Measurements from ENCODE around the gene METTL1. TPM values are rescaled to one million over a fixed set of nuclear protein-coding genes. Genes with fewer than 3 reads are reported as not detected.
"Not testable (repeated sequence)": the region's sequence is repeated elsewhere in the genome, so short reads cannot be mapped to it uniquely, and the experiment has no call there.

Gene METTL1
- total RNA-seq, 2 experiments from 2014 or later, result 69.1 to 74.5 TPM

- POLR2A ChIA-PET, result no interaction called here
- CTCF ChIA-PET, result interaction anchor here (0.5 kb wide), 1 partner anchor 109 kb away, joined by 3 read pairs; no protein-coding TSS in a partner anchor
These were observed 47.6 kb downstream of the METTL1 start for GRCh38 chr12:57724003-57724935.

- CTCF ChIA-PET, result no interaction called here
- POLR2A ChIA-PET, result interaction anchor here (1.3 kb wide), 1 partner anchor 16 kb away, joined by 3 read pairs; no protein-coding TSS in a partner anchor
These were observed 48.3 kb downstream of the METTL1 start for GRCh38 chr12:57723630-57723962.

GRCh38 chr12:57722716-57723629 is 48.9 kb downstream of the METTL1 start:
- ChIA-PET POLR2A (interaction anchor here (0.5 to 1.3 kb wide), 2 partner anchors 16 to 22 kb away, joined by 3 to 6 read pairs; partner anchors contain the start of gene TSPAN31), CTCF (no interaction called here)

- CTCF ChIA-PET, result not testable (repeated sequence)
- POLR2A ChIA-PET, result interaction anchor here (1.3 kb wide), 1 partner anchor 17 kb away, joined by 3 read pairs; no protein-coding TSS in a partner anchor
These were observed 49.9 kb downstream of the METTL1 start for GRCh38 chr12:57721846-57722608.

GRCh38 chr12:57720606-57721595 is 51.0 kb downstream of the METTL1 start:
- POLR2A ChIA-PET, result no interaction called here
- CTCF ChIA-PET, result interaction anchor here (1.0 to 1.5 kb wide), 2 partner anchors 9 to 469 kb away, joined by 3 read pairs; partner anchors contain the start of gene STAC3

- ChIA-PET POLR2A (interaction anchor here (1.1 kb wide), 1 partner anchor 12 kb away, joined by 4 read pairs; no protein-coding TSS in a partner anchor), CTCF (interaction anchor here (1.0 to 1.5 kb wide), 2 partner anchors 10 to 468 kb away, joined by 3 read pairs; partner anchors contain the start of gene STAC3)
These were observed 51.9 kb downstream of the METTL1 start for GRCh38 chr12:57719777-57720605.

GRCh38 chr12:57718641-57719528 is 53.0 kb downstream of the METTL1 start:
- CTCF ChIA-PET, result interaction anchor here (1.5 kb wide), 1 partner anchor 467 kb away, joined by 3 read pairs; the partner anchor contains the start of gene STAC3
- POLR2A ChIA-PET, result interaction anchor here (1.1 kb wide), 1 partner anchor 11 kb away, joined by 4 read pairs; no protein-coding TSS in a partner anchor

Other genes starting within 250 kb of the METTL1 start
- gene MBD6, start 249.3 kb downstream of the METTL1 start, total RNA-seq, result 10 to 100 TPM; 53.3 to 53.4 TPM
- 10 to 100 TPM; 84.3 to 88.2 TPM for gene DCTN2, start 224.9 kb downstream of the METTL1 start, total RNA-seq
- gene KIF5A, start 222.1 kb downstream of the METTL1 start, total RNA-seq, result 1 to 10 TPM; 1.7 to 2.0 TPM
- gene PIP4K2C, start 180.9 kb downstream of the METTL1 start, total RNA-seq, result 10 to 100 TPM; 22.3 to 24.4 TPM
- 10 to 100 TPM; 13.3 to 14.5 TPM for gene DTX3, start 167.3 kb downstream of the METTL1 start, total RNA-seq
- gene ARHGEF25, start 160.7 kb downstream of the METTL1 start, total RNA-seq, result 1 to 10 TPM; 1.6 to 2.3 TPM
- 1 to 10 TPM; 3.2 TPM for gene B4GALNT1, start 138.9 kb downstream of the METTL1 start, total RNA-seq
- 10 to 100 TPM; 77.3 to 83.5 TPM for gene OS9, start 78.0 kb downstream of the METTL1 start, total RNA-seq
- gene AGAP2, start 33.4 kb downstream of the METTL1 start, total RNA-seq, result 10 to 100 TPM; 29.3 to 29.7 TPM
- gene TSPAN31, start 27.1 kb downstream of the METTL1 start, total RNA-seq, result 10 to 100 TPM in 1 of 2 experiments, 1 to 10 TPM in 1; 8.6 to 10.6 TPM
- gene CDK4, start 19.8 kb downstream of the METTL1 start, total RNA-seq, result 100 to 1,000 TPM; 297 to 307 TPM
- 10 to 100 TPM; 27.0 to 27.6 TPM for gene MARCHF9, start 17.0 kb downstream of the METTL1 start, total RNA-seq
- 10 to 100 TPM; 10.8 to 11.4 TPM for gene CYP27B1, start 5.0 kb downstream of the METTL1 start, total RNA-seq
- gene EEF1AKMT3, start 509 bp upstream of the METTL1 start, total RNA-seq, result 1 to 10 TPM; 4.2 to 5.0 TPM
- gene TSFM, start 10.7 kb upstream of the METTL1 start, total RNA-seq, result 10 to 100 TPM; 66.0 to 69.8 TPM
- gene AVIL, start 46.6 kb upstream of the METTL1 start, total RNA-seq, result under 1 TPM; 0.53 to 0.69 TPM
- 10 to 100 TPM; 66.1 to 68.7 TPM for gene CTDSP2, start 74.6 kb upstream of the METTL1 start, total RNA-seq
- gene ATP23, start 169.5 kb upstream of the METTL1 start, total RNA-seq, result 10 to 100 TPM in 1 of 2 experiments, 1 to 10 TPM in 1; 9.7 to 10.9 TPM